HepG2 (cell line): ENCODE measurements around the gene GPRIN2.
"Not testable (repeated sequence)": the region's sequence is repeated elsewhere in the genome, so short reads cannot be mapped to it uniquely, and the experiment has no call there.

Source experiments
- BRF2 ChIP-seq: sonication (generic); formaldehyde crosslinking; IDR thresholded peaks from 2 replicates; pipeline ENCODE4 v1.8.1; 2022; ENCODE audit warnings: mild to moderate bottlenecking, missing genetic modification reagents
- CTCF ChIP-seq: sonication (generic); formaldehyde crosslinking; IDR thresholded peaks from 2 replicates; pipeline ENCODE4 v1.5.0; 2020; ENCODE audit warnings: mild to moderate bottlenecking, missing genetic modification reagents, moderate library complexity
- EP300 ChIP-seq, 3 experiments: sonication (generic) in 1 of 3; formaldehyde crosslinking in 1 of 3; IDR thresholded peaks; 2 replicates each; pipeline versions ENCODE4 v1.5.1 to v1.6.1; 2011 to 2020; ENCODE audit warnings: low read depth in 2 of 3, low read length in 2 of 3, borderline replicate concordance in 1 of 3, improper control_type of control experiment in 1 of 3, mild to moderate bottlenecking in 1 of 3, missing genetic modification reagents in 1 of 3, moderate library complexity in 1 of 3
- NR1H2 ChIP-seq: sonication (generic); formaldehyde crosslinking; IDR thresholded peaks from 2 replicates; pipeline ENCODE4 v1.8.1; 2022; ENCODE audit warnings: low read depth, missing genetic modification reagents, borderline replicate concordance
- ZNF333 ChIP-seq: sonication (generic); formaldehyde crosslinking; IDR thresholded peaks from 2 replicates; pipeline ENCODE4 v1.4.0; 2020; ENCODE audit warnings: mild to moderate bottlenecking, missing genetic modification reagents, borderline replicate concordance

- not testable (repeated sequence) for TF ChIP-seq CTCF (CRISPR knock-in tag); NR1H2 (CRISPR knock-in tag); ZNF333 (CRISPR knock-in tag); EP300 (IDR thresholded peaks at IDR 0.05; ENCODE audit: low read depth in 2 of 2, low read length in 2 of 2); EP300 (CRISPR knock-in tag; IDR thresholded peaks at IDR 0.05; ENCODE audit: borderline replicate concordance); BRF2 (CRISPR knock-in tag)
Measured at GRCh38 chr10:46573884-46574283, 17.4 kb upstream of the GPRIN2 start.
